GM21528 (cell line): ENCODE measurements around the gene CALB2.
A peak's percentile ranks its signal among the peaks of the same experiment; 100 is the strongest.
"Not testable (repeated sequence)": the region's sequence is repeated elsewhere in the genome, so short reads cannot be mapped to it uniquely, and the experiment has no call there.

ENCODE experiments used
- ATAC-seq: cut with Tn5 transposase; IDR thresholded peaks from one replicate; pipeline ENCODE4 v1.9.1; 2021; ENCODE audit warnings: mild to moderate bottlenecking, moderate library complexity; ENCODE audit not compliant: unreplicated experiment, low FRiP score

CALB2 gene

DNA sequence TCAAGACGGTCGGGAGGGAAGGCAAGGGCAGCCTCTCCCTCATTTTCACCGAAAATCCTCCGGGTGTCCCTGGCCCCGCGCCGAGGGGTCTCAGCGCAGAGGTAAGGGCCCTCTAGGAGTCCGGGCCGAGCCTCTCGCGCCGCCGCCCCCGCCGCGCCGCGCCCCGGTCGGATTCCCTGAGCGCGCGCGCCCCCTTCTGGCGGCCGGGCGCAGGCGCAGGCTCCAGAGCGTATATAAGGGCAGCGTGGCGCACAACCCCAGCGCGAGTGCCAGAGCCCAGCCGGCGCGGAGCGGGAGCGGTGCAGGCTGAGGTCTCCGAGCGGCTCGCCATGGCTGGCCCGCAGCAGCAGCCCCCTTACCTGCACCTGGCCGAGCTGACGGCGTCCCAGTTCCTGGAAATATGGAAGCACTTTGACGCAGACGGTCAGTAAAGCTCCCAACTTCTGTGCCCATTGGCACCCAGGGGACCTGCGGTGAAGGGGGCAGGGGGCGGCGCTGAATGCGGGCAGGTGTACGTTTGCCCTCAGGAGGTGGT lies at the start of gene CALB2:
TSS of gene CALB2 (plus strand) at position 260 of the 535 bp plus-strand sequence. CDS start at position 330, 70 bp downstream.
- ATAC-seq = peak; percentile 74

DNA sequence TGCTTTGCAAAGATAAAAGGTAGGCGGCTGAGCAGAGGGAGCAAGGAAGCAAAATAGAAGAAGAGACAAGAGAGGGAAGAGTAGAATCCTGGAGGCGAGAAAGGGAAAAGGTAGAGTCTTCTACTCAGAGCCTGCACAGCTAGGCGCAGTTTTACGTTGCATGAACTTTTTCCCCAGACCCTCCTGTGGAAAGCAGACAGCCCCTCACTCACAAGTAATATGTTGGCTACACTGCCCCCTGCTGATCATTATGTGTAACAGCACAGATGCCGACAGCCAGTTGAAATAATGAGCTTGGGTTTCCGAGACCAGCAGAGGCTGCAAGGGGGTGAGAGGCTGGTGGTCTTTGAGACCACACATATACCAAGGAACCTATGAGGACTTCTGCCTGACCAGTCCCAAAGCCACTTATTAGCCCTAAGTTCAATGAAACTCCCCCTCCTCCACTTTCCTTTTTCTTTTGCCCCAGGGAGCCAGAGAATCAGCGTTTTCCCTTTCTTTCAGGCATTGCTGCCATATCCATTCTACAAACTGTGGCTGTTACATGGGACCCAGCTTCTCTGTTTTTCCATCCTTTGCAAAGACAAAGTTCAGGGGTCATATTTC lies 46.9 kb upstream of the CALB2 start:
- ATAC-seq = no peak

GRCh38 chr16:71313591-71313990 lies 44.9 kb upstream of the CALB2 start:
- ATAC-seq = not testable (repeated sequence)

DNA sequence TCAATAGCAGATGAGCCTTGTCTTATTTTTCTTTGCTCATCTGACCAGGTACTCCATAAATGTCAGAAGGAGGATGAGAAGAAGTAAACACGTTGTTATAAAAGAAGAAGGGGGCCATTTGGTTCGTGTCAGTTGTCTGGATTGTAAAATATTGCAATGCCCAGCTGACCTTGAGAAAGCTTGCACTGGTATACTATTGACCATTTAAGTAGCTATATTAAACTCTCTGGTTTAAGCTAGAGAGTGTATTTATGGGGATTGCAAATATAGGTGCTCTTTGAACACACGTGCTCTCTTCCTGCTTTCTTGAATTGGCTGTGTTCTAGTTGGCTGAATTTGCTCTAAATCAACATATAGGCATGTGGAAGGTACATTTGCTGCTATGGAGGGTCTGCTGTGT lies 43.3 kb upstream of the CALB2 start:
- ATAC-seq = no peak

DNA sequence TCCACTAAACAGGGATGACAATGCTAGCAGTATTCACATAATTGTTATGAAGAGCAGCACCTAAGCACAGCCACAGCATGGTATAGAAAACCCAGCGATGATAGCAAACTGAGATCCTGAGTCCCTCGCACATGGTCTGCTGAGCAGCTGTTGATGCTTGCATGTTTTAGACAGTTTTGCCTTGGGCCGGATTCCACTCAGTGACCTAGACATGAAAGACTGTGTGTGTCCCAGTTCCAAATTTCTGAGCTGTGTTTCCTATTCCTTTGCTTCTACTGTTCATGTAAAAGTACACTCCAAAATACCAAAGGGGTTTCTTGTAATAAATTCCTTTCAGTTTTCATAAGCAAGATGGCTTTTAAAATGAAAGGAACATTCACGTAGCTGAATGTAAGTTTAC lies 38.5 kb upstream of the CALB2 start:
- ATAC-seq = no peak

DNA sequence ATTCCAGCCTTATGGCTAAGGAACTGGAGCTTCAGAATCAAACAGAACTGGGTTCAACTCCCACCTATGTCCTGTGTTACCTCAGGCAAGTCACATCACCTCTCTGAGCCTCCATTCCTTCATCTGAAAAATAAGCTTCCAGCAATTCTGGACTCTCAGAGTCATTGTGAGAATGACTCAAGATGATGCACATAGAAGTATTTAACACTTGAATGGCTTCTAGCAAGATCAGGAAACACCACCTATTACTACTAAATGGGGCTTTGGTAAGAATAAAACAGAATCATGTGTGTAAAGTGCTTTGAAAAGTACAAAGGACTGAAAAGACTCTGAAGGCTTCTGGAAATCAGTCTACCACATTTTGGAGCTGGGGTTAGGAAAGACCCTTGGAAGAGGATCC lies 30.8 kb upstream of the CALB2 start:
- no peak for ATAC-seq

- no peak for ATAC-seq
These were observed 30.4 kb upstream of the CALB2 start for GRCh38 chr16:71328151-71328550.

DNA sequence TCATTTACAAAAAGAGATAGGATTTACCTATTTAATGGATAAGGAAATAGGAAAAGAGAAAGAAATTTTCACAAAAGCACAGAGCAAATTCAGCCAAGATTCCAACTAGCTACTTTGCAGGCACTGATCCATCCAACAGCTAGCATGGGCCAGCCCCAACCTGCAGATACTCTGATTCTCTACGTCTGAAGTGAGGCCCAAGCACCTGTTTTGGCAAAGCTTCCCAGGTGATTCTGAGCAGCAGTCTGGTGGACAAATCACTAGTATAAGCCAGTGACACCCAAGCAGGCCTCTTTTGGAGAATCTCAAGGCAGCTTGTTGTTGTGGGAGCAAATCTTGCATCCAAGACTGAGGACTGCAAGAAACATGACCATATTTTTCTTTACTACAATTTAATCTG lies 20.9 kb upstream of the CALB2 start:
- no peak for ATAC-seq

DNA sequence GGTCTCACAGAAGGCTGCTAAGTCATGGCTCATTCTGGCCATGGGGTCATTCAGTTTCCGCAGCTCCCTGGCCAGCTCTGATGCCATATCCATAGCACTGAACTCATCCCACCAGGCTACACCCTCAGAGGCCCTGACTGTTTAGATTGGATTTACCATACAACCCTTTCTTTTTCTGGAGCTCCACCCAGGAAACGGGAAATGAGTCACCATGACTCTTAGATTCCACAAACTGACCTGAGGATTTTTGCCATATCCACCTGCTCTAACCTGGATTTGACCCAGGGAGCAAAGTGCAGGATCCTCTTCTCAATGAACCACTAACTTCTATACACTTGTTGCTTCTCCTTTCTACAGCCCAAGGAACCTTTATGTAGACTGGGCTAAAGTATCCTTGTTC lies 20.3 kb upstream of the CALB2 start:
- no peak for ATAC-seq

DNA sequence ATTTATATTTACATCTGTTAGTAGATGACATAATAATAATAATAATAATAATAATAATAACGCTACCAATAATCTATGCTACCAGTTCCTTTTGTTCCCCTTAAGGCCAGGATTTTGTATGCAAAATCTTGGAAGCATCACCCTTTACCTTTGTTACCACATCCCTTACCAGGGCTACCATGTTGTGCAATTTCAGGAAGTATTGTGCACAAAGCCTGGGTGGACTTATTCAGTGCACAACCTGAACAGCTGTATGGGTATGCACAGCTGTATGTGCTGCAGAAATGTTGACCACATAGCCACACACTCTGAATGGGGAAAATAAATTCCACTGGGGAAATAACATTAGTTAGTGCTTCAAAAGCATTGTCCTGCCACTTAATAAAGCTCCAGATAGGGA lies 19.9 kb upstream of the CALB2 start:
- no peak for ATAC-seq

GRCh38 chr16:71339236-71340171 lies 19.0 kb upstream of the CALB2 start:
- no peak for ATAC-seq

DNA sequence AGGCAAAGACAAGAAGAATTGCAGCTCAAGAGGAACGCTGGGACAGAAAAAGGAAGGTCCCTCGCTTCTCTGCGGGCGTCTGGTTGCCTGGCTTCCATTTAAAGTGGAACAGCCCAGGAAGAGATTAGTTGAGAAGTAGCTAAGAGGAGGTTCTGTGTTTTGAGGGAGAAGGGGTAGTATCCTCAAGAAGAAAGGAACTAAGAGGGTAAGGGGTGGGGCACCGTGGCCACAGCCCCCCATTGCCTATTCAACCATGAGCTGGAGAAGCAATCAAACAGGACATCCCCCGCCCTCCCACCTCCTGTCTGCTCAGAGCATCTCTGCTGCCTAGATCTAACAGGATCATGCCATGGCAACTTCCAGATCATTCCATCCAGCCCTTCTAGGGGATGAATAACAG lies 18.1 kb upstream of the CALB2 start:
- ATAC-seq = no peak

DNA sequence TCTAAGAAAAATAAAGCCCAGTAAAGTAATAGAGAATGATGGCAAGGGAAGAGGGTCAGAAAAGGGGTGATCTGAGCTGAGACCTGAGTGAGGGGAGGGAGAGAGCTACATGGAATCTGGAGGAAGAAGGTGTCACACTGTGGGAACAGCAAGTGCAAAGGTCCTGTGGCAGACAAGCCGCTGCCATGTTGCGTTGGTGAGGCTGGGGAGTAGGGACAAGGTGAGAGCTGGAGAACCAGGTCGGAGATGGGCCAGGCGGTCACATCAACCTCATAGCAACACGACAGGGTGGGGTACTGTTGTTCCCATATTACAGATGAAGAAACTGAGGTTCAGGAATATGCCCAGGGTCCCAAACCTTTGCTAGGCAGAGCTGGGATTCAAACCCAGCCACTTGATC lies 16.6 kb upstream of the CALB2 start:
- no peak for ATAC-seq

GRCh38 chr16:71343078-71343477 lies 15.4 kb upstream of the CALB2 start:
- no peak for ATAC-seq

DNA sequence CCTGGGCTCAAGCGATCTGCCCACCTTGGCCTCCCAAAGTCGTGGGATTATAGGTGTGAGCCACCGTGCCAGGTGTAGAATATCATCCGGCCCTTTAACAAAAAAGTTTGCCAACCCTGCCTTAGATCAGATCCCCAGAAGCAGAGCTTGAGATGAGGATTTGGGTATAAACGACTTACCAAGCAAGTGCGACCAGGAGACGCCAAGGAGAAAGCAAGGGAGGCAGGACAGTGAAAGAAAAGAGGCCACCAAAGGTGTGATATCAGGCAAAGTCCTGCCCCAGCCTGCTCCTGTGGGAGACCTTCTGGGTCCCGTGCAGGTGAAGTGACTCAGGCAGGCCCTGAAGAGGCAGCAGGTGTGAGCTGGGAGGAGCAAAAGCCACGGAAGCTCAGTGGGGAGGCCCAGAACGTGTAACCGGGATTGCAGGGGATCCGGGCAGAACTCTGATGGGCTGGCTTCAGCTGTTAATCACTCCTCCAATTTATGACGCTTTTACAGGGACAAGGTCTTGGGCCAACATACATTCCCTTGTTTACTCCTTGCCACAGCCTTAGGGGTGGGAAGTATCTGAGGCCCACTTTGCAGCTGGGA lies 14.1 kb upstream of the CALB2 start:
- no peak for ATAC-seq

DNA sequence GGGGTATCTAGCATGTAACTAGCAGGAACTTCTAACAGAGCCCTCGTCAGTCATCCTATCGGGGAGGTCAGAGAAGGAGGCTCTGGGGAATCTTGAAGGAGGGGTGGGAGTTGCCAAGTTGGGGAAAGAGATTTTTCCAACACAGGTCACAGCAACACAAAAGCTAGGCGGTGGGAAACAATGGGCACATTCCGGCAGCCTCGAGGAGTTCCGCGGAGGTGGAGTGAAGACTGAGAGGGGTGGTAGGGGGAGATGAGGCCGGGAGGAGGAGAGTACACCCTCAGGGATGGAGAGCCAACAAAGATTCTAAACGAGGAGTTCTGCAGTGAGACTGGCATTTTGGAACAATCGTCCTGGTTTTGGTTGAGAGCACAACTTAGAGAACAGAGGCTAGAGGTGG lies 13.5 kb upstream of the CALB2 start:
- no peak for ATAC-seq

- ATAC-seq = no peak
These were observed 11.4 kb upstream of the CALB2 start for GRCh38 chr16:71347146-71347545.

DNA sequence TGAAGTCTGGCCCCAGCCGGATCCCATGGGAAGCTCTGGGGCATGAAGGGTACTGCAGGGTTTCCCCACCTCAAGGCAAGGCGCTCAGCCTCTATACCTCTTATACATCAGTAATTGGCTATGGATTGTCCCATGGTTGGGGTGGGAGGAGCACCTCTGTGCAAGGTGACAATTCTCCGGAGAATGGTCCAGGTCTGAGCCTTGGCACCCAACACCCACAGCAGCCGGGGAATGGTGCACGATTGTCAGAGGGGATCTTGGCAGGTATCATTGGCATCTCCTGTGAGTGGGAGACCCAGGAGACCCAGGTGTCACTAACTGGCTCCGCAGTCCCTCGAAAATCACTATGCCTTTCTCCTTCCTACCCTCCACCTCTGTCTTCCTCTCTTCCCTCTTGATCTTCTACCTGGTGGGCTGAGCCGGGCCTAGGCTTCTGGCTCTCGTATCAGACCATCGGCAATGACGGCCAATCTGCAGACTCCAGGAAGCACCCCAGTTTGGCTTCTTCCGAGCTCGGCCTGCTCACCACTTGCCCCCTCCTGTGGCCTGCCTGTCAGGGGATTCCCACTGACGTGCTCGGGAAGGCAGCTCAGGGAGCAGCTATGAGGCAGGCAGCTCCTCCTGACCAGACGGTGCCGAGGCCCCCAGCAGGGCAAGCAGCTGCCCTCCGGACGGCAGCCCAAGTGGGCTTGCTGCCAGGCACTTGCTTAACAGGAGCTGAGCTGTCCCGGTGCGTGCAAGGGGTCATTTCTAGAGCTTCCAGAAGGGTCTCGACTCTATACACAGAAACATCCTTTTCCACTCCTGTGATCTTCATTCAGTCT lies 10.0 kb upstream of the CALB2 start:
- ATAC-seq = no peak

- no peak for ATAC-seq
These were observed 7.5 kb upstream of the CALB2 start for GRCh38 chr16:71350821-71351557.

- no peak for ATAC-seq
These were observed 7.0 kb upstream of the CALB2 start for GRCh38 chr16:71351558-71351901.
